K562 (cell line): ENCODE data around the gene CSNK1A1. TPM values are rescaled to one million over a fixed set of nuclear protein-coding genes. Genes with fewer than 3 reads are reported as not detected.

Experiments
- CHD4 ChIP-seq: fragments of 200-600 bp; sonication (generic); IDR thresholded peaks from 3 replicates; pipeline ENCODE4 v1.6.1; 2012; ENCODE audit warnings: low read depth, mild to moderate bottlenecking, mixed read lengths, low read length, inconsistent platforms; ENCODE audit not compliant: insufficient read depth, insufficient replicate concordance, poor library complexity, severe bottlenecking
- CTBP1 ChIP-seq: fragments of 450-650 bp; IDR thresholded peaks from 2 replicates; pipeline ENCODE4 v1.6.1; 2016; ENCODE audit warnings: borderline replicate concordance
- KAT2B ChIP-seq: IDR thresholded peaks from one replicate; pipeline ENCODE4 v1.6.1; 2012; ENCODE audit warnings: low read depth, mild to moderate bottlenecking, control low read depth, inconsistent platforms, low read length, moderate library complexity
- LCOR ChIP-seq: sonication (generic); formaldehyde crosslinking; IDR thresholded peaks from 2 replicates; pipeline ENCODE4 v1.8.0; 2022; ENCODE audit warnings: mild to moderate bottlenecking, missing genetic modification reagents
- NCOA2 ChIP-seq, 2 experiments: fragments of 450-650 bp; IDR thresholded peaks; 2 replicates each; pipeline ENCODE4 v1.6.1; 2018; ENCODE audit warnings: mild to moderate bottlenecking in 2 of 2, moderate library complexity in 1 of 2; ENCODE audit not compliant: partially characterized antibody in 2 of 2
- NFYB ChIP-seq: IDR thresholded peaks from 2 replicates; pipeline ENCODE4 v1.6.1; 2011; ENCODE audit warnings: mild to moderate bottlenecking, moderate library complexity; ENCODE audit not compliant: insufficient read length; ENCODE audit errors: extremely low read depth
- RBM15 ChIP-seq: fragments of 200-400 bp; formaldehyde crosslinking; IDR thresholded peaks from 2 replicates; pipeline ENCODE4 v1.6.1; 2018; ENCODE audit warnings: mild to moderate bottlenecking, low read length, moderate library complexity; ENCODE audit not compliant: insufficient read depth
- SMARCA5 ChIP-seq: fragments of 450-650 bp; IDR thresholded peaks from 2 replicates; pipeline ENCODE4 v1.6.1; 2016
- SOX6 ChIP-seq: fragments of 450-650 bp; IDR thresholded peaks from 2 replicates; pipeline ENCODE4 v1.6.1; 2014; ENCODE audit warnings: mild to moderate bottlenecking
- SRSF3 ChIP-seq: fragments of 200-400 bp; formaldehyde crosslinking; IDR thresholded peaks from 2 replicates; pipeline ENCODE4 v1.6.1; 2016; ENCODE audit warnings: mild to moderate bottlenecking, low read length, moderate library complexity; ENCODE audit not compliant: insufficient read depth
- XRCC3 ChIP-seq: fragments of 450-650 bp; IDR thresholded peaks from 2 replicates; pipeline ENCODE4 v1.6.1; 2017; ENCODE audit warnings: mild to moderate bottlenecking, moderate library complexity
- ZNF717 ChIP-seq: fragments of 250-450 bp; sonication (Bioruptor Pico); IDR thresholded peaks from 2 replicates; pipeline ENCODE4 v1.5.0; 2021
- polyA plus RNA-seq, 8 experiments: library from polyadenylated mRNA; depleted of rRNA in 4 of 8; stranded (reverse) in 5 of 8; unstranded in 3 of 8; fragments of >200 nt; fragmentation: Nextera tagmentation in 2 of 8; fragmentation: Illumina TruSeq in 1 of 8; extraction: Ambion mirVana in 2 of 8; extraction: Trizol in 1 of 8; gene quantifications; 2 replicates each; pipeline versions ENCODE4 v1.2.1 to v1.2.3, GENCODE V29; 2011 to 2014; ENCODE audit warnings: inconsistent platforms in 1 of 8, missing spikeins in 1 of 8
- total RNA-seq, 7 experiments: library from RNA; depleted of rRNA in 6 of 7; stranded (reverse); fragments of >200 nt in 6 of 7; fragmentation: Illumina TruSeq in 2 of 7; extraction: Trizol in 2 of 7; gene quantifications; 2 replicates each; pipeline versions ENCODE4 v1.2.1 to v1.2.3, GENCODE V29; 2011 to 2021; ENCODE audit warnings: low replicate concordance in 1 of 7
- TF ChIP-seq, protein P1 (sequence below): fragments of 250-450 bp; sonication (Bioruptor Pico); IDR thresholded peaks from 2 replicates; pipeline ENCODE4 v1.4.0; 2020
- TF ChIP-seq, protein P2 (sequence below): IDR thresholded peaks from 2 replicates; pipeline ENCODE4 v1.6.1; 2016; ENCODE audit warnings: missing genetic modification characterization, missing compliant biosample characterization
- TF ChIP-seq, protein P3 (sequence below): sonication (generic); formaldehyde crosslinking; IDR thresholded peaks from 2 replicates; pipeline ENCODE4 v1.8.1; 2023; ENCODE audit warnings: missing genetic modification reagents, mild to moderate bottlenecking, borderline replicate concordance

CSNK1A1 gene
- total and polyA plus RNA-seq, 9 of the 15 experiments (the other 6 are each of a cell fraction or from before 2014, with no cell fraction given): 49.1 to 196 (median 154) TPM

DNA sequence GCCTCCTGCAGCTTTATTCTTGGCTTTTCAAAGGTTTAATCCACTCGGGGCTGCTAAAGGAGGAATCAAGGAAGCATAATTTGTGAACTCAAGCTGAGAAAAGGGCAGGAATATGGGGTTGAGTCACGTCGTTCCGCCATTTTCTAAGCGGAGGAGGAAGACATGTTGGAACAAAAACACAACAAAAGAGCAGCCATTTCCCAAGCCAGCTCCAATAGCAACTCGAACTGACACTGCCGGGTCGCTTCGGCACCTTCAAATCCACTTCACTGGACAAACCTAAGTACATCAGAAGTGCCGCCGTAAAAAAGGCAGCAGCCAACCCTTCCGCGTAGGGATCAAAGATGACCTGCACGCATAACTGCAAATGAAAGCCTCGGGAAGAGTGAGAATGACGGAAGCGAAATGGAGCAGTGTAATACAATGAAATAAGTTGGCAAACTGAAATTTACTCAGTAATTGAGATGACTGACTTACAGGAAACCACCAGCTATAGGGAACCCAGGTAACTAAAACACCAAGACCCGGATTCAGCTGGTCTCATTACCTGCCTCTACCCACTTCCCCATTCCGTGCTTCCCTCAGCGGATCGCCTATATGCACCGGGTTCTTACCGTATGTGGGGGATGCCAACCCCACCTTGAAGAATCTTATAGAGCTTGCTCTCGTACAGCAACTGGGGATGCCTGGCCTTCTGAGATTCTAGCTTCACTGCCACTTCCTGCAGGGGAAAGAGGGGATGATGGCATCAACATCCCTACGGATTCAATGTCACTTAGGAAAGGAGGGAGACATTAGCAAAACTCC is 1.6 kb downstream of the CSNK1A1 start (continued):
- TF ChIP-seq, protein P1, sequence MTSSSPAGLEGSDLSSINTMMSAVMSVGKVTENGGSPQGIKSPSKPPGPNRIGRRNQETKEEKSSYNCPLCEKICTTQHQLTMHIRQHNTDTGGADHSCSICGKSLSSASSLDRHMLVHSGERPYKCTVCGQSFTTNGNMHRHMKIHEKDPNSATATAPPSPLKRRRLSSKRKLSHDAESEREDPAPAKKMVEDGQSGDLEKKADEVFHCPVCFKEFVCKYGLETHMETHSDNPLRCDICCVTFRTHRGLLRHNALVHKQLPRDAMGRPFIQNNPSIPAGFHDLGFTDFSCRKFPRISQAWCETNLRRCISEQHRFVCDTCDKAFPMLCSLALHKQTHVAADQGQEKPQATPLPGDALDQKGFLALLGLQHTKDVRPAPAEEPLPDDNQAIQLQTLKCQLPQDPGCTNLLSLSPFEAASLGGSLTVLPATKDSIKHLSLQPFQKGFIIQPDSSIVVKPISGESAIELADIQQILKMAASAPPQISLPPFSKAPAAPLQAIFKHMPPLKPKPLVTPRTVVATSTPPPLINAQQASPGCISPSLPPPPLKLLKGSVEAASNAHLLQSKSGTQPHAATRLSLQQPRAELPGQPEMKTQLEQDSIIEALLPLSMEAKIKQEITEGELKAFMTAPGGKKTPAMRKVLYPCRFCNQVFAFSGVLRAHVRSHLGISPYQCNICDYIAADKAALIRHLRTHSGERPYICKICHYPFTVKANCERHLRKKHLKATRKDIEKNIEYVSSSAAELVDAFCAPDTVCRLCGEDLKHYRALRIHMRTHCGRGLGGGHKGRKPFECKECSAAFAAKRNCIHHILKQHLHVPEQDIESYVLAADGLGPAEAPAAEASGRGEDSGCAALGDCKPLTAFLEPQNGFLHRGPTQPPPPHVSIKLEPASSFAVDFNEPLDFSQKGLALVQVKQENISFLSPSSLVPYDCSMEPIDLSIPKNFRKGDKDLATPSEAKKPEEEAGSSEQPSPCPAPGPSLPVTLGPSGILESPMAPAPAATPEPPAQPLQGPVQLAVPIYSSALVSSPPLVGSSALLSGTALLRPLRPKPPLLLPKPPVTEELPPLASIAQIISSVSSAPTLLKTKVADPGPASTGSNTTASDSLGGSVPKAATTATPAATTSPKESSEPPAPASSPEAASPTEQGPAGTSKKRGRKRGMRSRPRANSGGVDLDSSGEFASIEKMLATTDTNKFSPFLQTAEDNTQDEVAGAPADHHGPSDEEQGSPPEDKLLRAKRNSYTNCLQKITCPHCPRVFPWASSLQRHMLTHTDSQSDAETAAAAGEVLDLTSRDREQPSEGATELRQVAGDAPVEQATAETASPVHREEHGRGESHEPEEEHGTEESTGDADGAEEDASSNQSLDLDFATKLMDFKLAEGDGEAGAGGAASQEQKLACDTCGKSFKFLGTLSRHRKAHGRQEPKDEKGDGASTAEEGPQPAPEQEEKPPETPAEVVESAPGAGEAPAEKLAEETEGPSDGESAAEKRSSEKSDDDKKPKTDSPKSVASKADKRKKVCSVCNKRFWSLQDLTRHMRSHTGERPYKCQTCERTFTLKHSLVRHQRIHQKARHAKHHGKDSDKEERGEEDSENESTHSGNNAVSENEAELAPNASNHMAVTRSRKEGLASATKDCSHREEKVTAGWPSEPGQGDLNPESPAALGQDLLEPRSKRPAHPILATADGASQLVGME (CRISPR knock-in tag): no peak
- no peak for TF ChIP-seq XRCC3
- no peak for TF ChIP-seq KAT2B
- no peak for TF ChIP-seq NFYB
- TF ChIP-seq LCOR: no peak
- TF ChIP-seq ZNF717: no peak
- TF ChIP-seq SMARCA5: no peak
- 0 out of 2 replicates have a peak, but pooled peaks have one; percentile 29 for TF ChIP-seq CTBP1
- TF ChIP-seq, protein P2, sequence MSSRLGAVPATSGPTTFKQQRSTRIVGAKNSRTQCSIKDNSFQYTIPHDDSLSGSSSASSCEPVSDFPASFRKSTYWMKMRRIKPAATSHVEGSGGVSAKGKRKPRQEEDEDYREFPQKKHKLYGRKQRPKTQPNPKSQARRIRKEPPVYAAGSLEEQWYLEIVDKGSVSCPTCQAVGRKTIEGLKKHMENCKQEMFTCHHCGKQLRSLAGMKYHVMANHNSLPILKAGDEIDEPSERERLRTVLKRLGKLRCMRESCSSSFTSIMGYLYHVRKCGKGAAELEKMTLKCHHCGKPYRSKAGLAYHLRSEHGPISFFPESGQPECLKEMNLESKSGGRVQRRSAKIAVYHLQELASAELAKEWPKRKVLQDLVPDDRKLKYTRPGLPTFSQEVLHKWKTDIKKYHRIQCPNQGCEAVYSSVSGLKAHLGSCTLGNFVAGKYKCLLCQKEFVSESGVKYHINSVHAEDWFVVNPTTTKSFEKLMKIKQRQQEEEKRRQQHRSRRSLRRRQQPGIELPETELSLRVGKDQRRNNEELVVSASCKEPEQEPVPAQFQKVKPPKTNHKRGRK (tag): no peak
- TF ChIP-seq SOX6: no peak
- no peak for TF ChIP-seq SRSF3
- TF ChIP-seq RBM15: no peak
- no peak for TF ChIP-seq NCOA2 (IDR thresholded peaks at IDR 0.05; ENCODE audit: partially characterized antibody in 2 of 2)
- TF ChIP-seq CHD4: no peak
- TF ChIP-seq, protein P3, sequence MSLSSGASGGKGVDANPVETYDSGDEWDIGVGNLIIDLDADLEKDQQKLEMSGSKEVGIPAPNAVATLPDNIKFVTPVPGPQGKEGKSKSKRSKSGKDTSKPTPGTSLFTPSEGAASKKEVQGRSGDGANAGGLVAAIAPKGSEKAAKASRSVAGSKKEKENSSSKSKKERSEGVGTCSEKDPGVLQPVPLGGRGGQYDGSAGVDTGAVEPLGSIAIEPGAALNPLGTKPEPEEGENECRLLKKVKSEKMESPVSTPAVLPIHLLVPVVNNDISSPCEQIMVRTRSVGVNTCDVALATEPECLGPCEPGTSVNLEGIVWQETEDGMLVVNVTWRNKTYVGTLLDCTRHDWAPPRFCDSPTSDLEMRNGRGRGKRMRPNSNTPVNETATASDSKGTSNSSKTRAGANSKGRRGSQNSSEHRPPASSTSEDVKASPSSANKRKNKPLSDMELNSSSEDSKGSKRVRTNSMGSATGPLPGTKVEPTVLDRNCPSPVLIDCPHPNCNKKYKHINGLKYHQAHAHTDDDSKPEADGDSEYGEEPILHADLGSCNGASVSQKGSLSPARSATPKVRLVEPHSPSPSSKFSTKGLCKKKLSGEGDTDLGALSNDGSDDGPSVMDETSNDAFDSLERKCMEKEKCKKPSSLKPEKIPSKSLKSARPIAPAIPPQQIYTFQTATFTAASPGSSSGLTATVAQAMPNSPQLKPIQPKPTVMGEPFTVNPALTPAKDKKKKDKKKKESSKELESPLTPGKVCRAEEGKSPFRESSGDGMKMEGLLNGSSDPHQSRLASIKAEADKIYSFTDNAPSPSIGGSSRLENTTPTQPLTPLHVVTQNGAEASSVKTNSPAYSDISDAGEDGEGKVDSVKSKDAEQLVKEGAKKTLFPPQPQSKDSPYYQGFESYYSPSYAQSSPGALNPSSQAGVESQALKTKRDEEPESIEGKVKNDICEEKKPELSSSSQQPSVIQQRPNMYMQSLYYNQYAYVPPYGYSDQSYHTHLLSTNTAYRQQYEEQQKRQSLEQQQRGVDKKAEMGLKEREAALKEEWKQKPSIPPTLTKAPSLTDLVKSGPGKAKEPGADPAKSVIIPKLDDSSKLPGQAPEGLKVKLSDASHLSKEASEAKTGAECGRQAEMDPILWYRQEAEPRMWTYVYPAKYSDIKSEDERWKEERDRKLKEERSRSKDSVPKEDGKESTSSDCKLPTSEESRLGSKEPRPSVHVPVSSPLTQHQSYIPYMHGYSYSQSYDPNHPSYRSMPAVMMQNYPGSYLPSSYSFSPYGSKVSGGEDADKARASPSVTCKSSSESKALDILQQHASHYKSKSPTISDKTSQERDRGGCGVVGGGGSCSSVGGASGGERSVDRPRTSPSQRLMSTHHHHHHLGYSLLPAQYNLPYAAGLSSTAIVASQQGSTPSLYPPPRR (CRISPR knock-in tag): no peak
